Measurements from ENCODE around the gene MOXD1.
"Not testable (repeated sequence)": the region's sequence is repeated elsewhere in the genome, so short reads cannot be mapped to it uniquely, and the experiment has no call there.

The MOXD1 gene

GRCh38 chr6:132351986-132352385 lies 49.3 kb downstream of the MOXD1 start:
- DNase-seq: not testable (repeated sequence)

GRCh38 chr6:132348231-132348630 lies 53.0 kb downstream of the MOXD1 start:
- DNase-seq: no peak

GRCh38 chr6:132344811-132345210 lies 56.5 kb downstream of the MOXD1 start:
- DNase-seq: no peak

- no peak for DNase-seq
Measured at GRCh38 chr6:132341646-132342045, 59.6 kb downstream of the MOXD1 start.

GRCh38 chr6:132334521-132334885 lies 66.8 kb downstream of the MOXD1 start:
- DNase-seq: no peak

- DNase-seq: no peak
Measured at GRCh38 chr6:132333639-132334520, 67.4 kb downstream of the MOXD1 start.

GRCh38 chr6:132330759-132331158 lies 70.5 kb downstream of the MOXD1 start:
- no peak for DNase-seq

GRCh38 chr6:132322398-132322797 lies 78.9 kb downstream of the MOXD1 start:
- DNase-seq: no peak

- DNase-seq: no peak
Measured at GRCh38 chr6:132320007-132320406, 81.3 kb downstream of the MOXD1 start.

- DNase-seq: no peak
Measured at GRCh38 chr6:132316970-132317369, 84.3 kb downstream of the MOXD1 start.

GRCh38 chr6:132314432-132314831 lies 86.8 kb downstream of the MOXD1 start:
- no peak for DNase-seq

GRCh38 chr6:132310921-132311320 lies 90.4 kb downstream of the MOXD1 start:
- no peak for DNase-seq

GRCh38 chr6:132310151-132310550 lies 91.1 kb downstream of the MOXD1 start:
- not testable (repeated sequence) for DNase-seq

GRCh38 chr6:132304891-132305305 lies 96.4 kb downstream of the MOXD1 start:
- DNase-seq: no peak

GRCh38 chr6:132300323-132300949 lies 100.8 kb downstream of the MOXD1 start:
- peak; percentile 9 for DNase-seq

GRCh38 chr6:132298344-132298949 lies 102.8 kb downstream of the MOXD1 start:
- DNase-seq: peak; percentile 5

GRCh38 chr6:132289756-132290155 lies 111.5 kb downstream of the MOXD1 start:
- no peak for DNase-seq

- DNase-seq: no peak
Measured at GRCh38 chr6:132287101-132287500, 114.2 kb downstream of the MOXD1 start.

- DNase-seq: no peak
Measured at GRCh38 chr6:132286298-132287019, 114.8 kb downstream of the MOXD1 start.

- no peak for DNase-seq
Measured at GRCh38 chr6:132285004-132285780, 116.1 kb downstream of the MOXD1 start.

GRCh38 chr6:132282696-132283095 lies 118.6 kb downstream of the MOXD1 start:
- no peak for DNase-seq

- DNase-seq: no peak
Measured at GRCh38 chr6:132280436-132280835, 120.8 kb downstream of the MOXD1 start.

Data from SHP77 treated with DMSO at 0.1 percent for 48 hours (cell line).